ENCODE data around the gene MARCHF2. TPM values are rescaled to one million over a fixed set of nuclear protein-coding genes. Genes with fewer than 3 reads are reported as not detected.

The MARCHF2 gene
- total RNA-seq, 1 donor: 51.8 TPM

GRCh38 chr19:8392017-8392591 is 21.0 kb upstream of the MARCHF2 start:
- no peak for TF ChIP-seq CTCF (IDR thresholded peaks at IDR 0.05; ENCODE audit: insufficient read depth, low read depth, low read length)
- DNase-seq (ENCODE audit: low read depth): peak; percentile 59
- no peak overlapping the region for H3K4me3 ChIP-seq (ENCODE audit: low read depth, low read length)

GRCh38 chr19:8393192-8393870 is 19.8 kb upstream of the MARCHF2 start:
- no peak for TF ChIP-seq CTCF (IDR thresholded peaks at IDR 0.05; ENCODE audit: insufficient read depth, low read depth, low read length)
- DNase-seq (ENCODE audit: low read depth): no peak
- H3K4me3 ChIP-seq (ENCODE audit: low read depth, low read length): no peak overlapping the region

GRCh38 chr19:8393871-8394250 is 19.2 kb upstream of the MARCHF2 start:
- H3K4me3 ChIP-seq (ENCODE audit: low read depth, low read length): no peak overlapping the region
- TF ChIP-seq CTCF (IDR thresholded peaks at IDR 0.05; ENCODE audit: insufficient read depth, low read depth, low read length): no peak
- no peak for DNase-seq (ENCODE audit: low read depth)

GRCh38 chr19:8395621-8396082 is 17.5 kb upstream of the MARCHF2 start:
- TF ChIP-seq CTCF (IDR thresholded peaks at IDR 0.05; ENCODE audit: insufficient read depth, low read depth, low read length): no peak
- DNase-seq (ENCODE audit: low read depth): no peak
- no peak overlapping the region for H3K4me3 ChIP-seq (ENCODE audit: low read depth, low read length)

GRCh38 chr19:8396185-8396562 is 16.9 kb upstream of the MARCHF2 start:
- no peak for TF ChIP-seq CTCF (IDR thresholded peaks at IDR 0.05; ENCODE audit: insufficient read depth, low read depth, low read length)
- no peak overlapping the region for H3K4me3 ChIP-seq (ENCODE audit: low read depth, low read length)
- DNase-seq (ENCODE audit: low read depth): no peak

- H3K4me3 ChIP-seq (ENCODE audit: low read depth, low read length): no peak overlapping the region
- peak; percentile 56 for DNase-seq (ENCODE audit: low read depth)
- peak; percentile 74 for TF ChIP-seq CTCF (IDR thresholded peaks at IDR 0.05; ENCODE audit: insufficient read depth, low read depth, low read length)
Measured at GRCh38 chr19:8396563-8397203, 16.4 kb upstream of the MARCHF2 start.

Data from fibroblast of villous mesenchyme (primary cell).